ENCODE data around the gene GOLT1B.

The GOLT1B gene

GRCh38 chr12:21526053-21526452, 24.5 kb downstream of the GOLT1B start, which contains the start of gene SPX:
Gene SPX (plus strand): TSS chr12:21526296. CDS start chr12:21526473, 177 bp downstream.
- no peak for DNase-seq

GRCh38 chr12:21526721-21527345, 25.2 kb downstream of the GOLT1B start:
- no peak for DNase-seq

DNA sequence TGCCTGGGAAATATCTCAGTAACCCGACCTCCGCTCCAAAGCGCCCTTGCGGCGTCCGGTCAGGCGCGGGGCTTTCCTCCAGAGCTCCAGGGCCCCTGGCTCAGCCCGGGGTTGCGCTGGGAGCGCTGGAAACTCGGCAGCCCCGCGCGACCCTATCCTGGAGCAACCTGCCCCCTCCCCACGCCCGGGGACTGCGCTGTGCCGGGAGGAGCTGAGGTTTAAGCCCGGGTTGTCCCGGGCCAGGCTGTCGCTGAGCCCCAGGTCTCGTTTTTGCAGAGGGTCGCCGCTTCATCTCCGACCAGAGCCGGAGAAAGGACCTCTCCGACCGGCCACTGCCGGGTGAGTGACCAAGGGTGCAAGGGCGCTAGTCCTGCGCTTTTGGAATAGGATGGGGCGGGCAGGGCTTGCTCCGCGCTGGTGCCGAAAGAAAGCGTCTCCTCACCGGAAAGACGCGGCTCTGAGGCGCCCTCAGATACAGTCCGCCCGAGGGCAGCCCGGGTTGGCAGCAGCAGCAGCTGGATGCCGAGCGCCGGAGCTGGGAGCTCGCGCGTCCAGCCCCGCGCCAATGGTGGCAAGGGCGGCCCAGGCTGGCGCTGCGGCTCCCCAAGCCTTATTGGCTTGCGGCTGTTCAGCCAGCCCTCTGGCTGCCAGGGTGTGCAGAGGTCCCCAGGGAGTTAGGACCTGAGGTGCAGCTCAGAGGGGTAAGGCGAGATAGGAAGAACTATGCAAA, 26.0 kb downstream of the GOLT1B start:
- no peak for DNase-seq

DNA sequence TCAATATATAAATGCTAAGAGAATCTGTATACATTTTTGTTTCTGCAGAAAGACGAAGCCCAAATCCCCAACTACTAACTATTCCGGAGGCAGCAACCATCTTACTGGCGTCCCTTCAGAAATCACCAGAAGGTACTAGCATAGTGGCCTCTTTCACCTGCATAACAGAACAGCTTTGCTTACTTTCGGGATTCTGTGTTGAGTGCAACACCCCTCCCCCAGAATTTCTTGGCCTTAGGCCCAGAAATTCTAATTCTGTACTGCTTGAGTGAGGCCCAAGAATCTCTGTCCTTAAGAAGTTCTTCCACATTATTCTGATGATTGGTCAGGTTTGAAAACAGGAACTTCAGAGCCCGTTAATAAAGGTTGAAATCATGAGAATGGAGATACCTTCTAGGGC, 27.4 kb downstream of the GOLT1B start:
- no peak for DNase-seq

DNA sequence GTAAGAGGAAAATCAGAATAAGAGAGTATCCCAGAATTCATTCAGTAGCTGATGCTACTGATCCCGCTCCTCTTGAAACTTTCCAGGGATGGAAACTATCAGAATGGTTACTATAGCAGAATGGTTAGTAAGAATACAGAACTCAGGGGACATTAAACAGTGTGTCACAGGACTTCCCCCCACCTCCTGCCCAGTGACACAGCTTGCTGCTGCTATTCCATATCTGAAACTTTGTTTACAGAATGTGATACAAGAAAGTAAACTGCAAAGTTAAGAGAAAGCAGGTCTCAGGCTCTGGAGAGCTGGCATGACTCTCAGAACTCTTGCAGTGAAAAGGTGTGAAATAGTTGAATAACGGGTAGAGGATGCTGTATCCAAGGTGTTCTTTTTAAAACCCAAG, 27.9 kb downstream of the GOLT1B start:
- no peak for DNase-seq

GRCh38 chr12:21538061-21538653, 36.6 kb downstream of the GOLT1B start:
- no peak for DNase-seq

DNA sequence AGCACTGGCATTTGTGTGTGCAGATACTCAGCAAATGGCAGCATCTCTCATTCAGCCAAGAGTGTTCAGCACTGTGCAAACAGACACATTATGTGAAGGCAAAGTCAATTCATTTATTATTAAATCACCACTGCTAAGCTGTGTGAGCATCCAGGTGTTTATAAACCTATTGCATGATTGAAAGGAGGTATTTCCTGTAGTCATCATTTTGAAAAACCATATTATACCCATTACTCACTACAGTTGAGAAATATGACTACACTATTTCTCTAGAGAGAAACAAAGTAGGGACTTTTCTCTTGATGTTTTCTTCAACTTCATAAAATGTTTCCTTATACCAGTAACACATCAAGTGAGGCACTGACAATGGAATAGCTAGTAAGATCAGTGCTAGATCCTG, 38.2 kb downstream of the GOLT1B start:
- no peak for DNase-seq

GRCh38 chr12:21541773-21542172, 40.2 kb downstream of the GOLT1B start:
- DNase-seq, result no peak

DNA sequence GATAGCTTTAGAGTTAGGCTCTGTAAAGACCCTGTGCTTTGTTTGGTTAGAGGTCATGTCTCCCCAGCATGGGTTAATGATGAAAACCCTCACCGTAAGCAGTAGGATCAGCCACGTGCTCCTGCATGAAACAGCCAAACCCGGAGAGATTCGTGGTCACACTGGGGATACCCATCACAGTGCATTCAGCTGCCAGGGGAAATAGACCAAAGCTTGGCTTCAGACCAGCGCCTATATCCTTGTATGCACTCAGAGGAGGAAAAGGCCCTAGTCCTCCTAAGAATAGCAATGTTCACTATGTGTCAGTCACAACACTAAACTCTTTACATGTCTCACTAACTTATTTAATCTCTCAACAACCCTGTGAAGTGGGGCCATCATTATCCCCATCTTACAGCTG, 40.8 kb downstream of the GOLT1B start:
- DNase-seq, result no peak

GRCh38 chr12:21543151-21543550, 41.6 kb downstream of the GOLT1B start:
- no peak for DNase-seq

- DNase-seq, result no peak
Observed at GRCh38 chr12:21545557-21545956, 44.0 kb downstream of the GOLT1B start.

DNA sequence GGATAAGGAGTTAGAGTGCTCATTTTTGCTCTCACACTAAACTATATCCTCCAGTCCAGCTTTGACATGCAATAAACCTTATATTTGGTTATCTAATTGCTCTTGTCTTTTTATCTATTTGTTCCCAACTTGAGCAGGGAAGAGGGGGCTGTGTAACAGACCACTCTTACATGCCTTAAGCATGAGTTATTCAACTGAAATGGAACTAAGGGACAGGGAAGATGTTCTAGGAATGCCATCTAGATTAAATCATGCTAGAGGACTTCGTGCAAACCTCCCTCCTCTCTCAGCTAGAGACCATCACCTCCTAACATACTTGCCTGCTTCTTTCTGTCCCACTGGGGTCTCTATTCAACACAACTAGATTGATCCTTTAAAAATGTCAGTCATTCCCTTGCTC, 45.1 kb downstream of the GOLT1B start:
- DNase-seq, result no peak

DNA sequence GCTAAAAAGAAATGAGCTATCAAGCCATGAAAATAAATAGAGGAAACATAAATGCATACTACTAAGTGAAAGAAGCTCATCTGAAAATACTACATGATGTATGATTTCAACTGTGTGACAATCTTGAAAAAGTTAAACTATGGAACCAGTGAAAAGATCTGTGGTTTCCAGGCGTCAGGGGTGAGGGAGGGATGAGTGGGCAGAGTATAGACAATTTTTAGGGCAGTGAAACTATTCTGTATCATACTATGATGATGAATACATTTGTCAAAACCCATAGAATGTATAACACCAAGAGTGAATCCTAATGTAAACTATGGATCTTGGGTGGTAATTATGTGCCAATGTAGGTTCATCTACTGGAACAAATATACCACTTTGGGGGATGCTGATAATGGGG, 45.8 kb downstream of the GOLT1B start:
- no peak for DNase-seq

- no peak for DNase-seq
Observed at GRCh38 chr12:21551841-21552465, 50.4 kb downstream of the GOLT1B start.

GRCh38 chr12:21552635-21553328, 51.2 kb downstream of the GOLT1B start:
- no peak for DNase-seq

- no peak for DNase-seq
Observed at GRCh38 chr12:21553329-21553675, 51.7 kb downstream of the GOLT1B start.

DNA sequence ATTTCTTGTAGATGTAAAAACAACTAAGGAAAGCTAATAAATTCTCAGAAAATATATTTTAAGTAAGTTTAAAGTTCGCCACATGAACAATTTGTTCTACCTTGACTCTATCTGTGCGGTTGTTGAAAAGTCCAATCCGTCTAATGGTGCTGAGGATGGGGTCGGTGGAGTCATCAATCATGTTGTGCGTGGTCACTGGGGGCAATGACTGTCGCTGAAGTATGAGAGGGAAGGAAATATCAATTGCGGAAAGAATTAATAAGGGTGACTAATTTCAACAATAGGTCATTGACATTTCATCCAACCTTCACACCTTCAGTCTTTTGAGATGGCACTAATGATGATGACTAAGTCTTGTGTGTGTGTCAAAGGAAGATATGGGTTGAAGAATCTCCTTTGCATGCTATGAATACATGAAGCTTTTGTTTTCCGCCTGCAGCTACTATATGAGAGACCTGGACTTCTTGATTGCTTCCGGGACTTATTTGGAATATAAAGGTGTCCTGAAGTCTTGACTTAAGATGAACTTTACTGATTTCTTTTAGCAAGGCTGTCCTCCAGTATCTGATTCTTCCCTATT, 56.6 kb downstream of the GOLT1B start:
- DNase-seq, result no peak

GRCh38 chr12:21559855-21560569, 58.4 kb downstream of the GOLT1B start:
- no peak for DNase-seq

GRCh38 chr12:21561158-21561557, 59.6 kb downstream of the GOLT1B start:
- no peak for DNase-seq

DNA sequence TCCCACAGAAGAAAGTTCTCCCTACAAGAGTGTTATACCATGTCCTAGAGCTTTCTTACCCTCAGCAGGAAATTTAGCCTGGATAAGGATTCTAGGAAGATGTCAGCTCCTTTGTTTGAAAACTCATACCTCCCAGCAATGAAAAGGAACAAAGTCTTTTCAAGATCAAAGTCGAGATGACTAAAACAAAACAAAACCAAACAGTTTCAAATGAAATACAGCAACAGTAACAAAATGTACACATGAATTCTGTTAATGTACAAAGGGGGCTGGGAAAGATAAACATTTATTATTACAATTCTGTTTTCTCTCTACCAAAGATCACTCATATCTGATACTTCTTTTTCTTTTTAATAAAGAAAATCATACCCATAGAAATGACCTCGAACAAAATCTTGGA, 61.3 kb downstream of the GOLT1B start:
- no peak for DNase-seq

GRCh38 chr12:21566223-21566906, 64.8 kb downstream of the GOLT1B start:
- no peak for DNase-seq
